ENCODE data around the gene PSMB1. TPM values are rescaled to one million over a fixed set of nuclear protein-coding genes. Genes with fewer than 3 reads are reported as not detected.

Gene PSMB1
- total and polyA plus RNA-seq, 2 donors (not counting 1 experiment from before 2014, with no cell fraction given), result 94.3 to 134 TPM

DNA sequence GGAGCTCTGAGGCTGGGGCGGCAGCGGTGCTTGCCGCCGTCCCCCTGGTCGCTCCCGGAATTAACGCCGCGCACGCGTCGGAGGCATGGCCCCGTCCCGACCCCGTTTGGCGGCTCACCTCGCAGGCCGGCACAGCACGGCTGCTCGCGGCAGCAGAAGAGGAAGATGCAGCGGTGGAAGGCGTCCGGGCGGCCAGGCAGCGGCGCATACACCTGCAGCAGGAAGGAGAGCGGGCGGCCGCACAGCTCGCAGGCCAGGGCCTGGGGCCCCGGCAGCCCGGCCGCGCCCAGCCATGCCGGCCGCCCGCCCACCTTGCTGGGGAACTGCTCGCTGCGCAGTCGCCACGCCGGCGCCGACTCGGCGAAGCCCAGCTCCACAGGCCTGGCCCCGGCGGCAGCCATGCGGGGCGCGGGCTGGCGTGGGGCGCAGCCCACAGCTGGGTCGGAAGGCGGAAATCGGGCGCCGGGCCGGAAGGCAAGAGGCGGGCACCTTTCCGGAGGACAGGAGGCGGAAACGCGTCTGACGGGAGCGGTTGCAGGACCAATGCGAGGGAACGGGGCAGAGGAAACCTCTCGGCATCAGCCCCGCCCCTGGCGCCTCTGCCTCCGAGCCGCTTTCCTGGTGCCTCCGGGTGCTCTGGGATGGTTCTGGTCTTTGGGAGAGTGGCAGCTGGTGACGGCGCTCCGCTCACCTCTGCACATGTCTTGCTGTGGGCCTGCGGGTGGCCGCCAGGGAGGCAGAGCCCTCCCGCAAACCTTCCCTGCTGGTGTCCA lies 31.3 kb upstream of the PSMB1 start, which contains the start of gene PDCD2:
Gene PDCD2, minus strand, starts transcription at position 457 of the 773 bp plus-strand sequence. Its CDS starts 56 bp downstream, at position 401.
- H3K79me2 ChIP-seq (ENCODE audit: control insufficient read depth, insufficient read depth, low read length), result peaks cover 8% of the 10 kb centered on the region
- H3K9ac ChIP-seq (ENCODE audit: low read length), result peak within 1 kb of the TSS; percentile 85
- H3K36me3 ChIP-seq (replicated peaks in 1 of 2; ENCODE audit: control extremely low read depth in 1 of 2, control insufficient read depth in 1 of 2, extremely low read depth in 1 of 2, insufficient read depth in 2 of 2, low read length in 1 of 2), result peaks cover 12 to 26% of the 10 kb centered on the region in 2 experiments
- peaks cover 0 to 7% (median 0%) of the 10 kb centered on the region in 4 experiments for H3K27me3 ChIP-seq (replicated peaks in 1 of 4; ENCODE audit: control extremely low read depth in 1 of 4, control insufficient read depth in 3 of 4, insufficient read depth in 4 of 4, low read length in 3 of 4)
- Mint-ChIP-seq H3K27me3 (no peaks in the 10 kb centered on the region), H3K4me3 (peak within 1 kb of the TSS; percentile 98), H3K4me1 (peaks cover 25% of the 10 kb centered on the region), H3K27ac (peak within 1 kb of the TSS; percentile 96), H3K9me3 (ENCODE audit: insufficient read depth) (no peaks in the 10 kb centered on the region)
- no peaks in the 10 kb centered on the region for H4K20me1 ChIP-seq (ENCODE audit: control insufficient read depth, insufficient read depth, low read length, poor library complexity, severe bottlenecking)
- H2AFZ ChIP-seq (ENCODE audit: insufficient read depth, low read depth, low read length, poor library complexity, severe bottlenecking), result peak within 1 kb of the TSS; percentile 97
- ChIA-PET CTCF (interaction anchor here (1.0 to 1.6 kb wide), 2 partner anchors 25 to 30 kb away, joined by 5 read pairs; partner anchors contain the start of gene TBP), POLR2A (interaction anchor here (1.0 to 2.0 kb wide), 2 partner anchors 13 to 31 kb away, joined by 3 to 19 read pairs; partner anchors contain the start of genes PSMB1 and TBP)
- peak; percentile 93 for ATAC-seq (ENCODE audit: low read depth)
- under 1% methylated on average over 76 of the region's 81 CpGs for WGBS (ENCODE audit: insufficient coverage)
- peak within 1 kb of the TSS; percentile 76 to 85 (median 82) for H3K4me3 ChIP-seq (ENCODE audit: control extremely low read depth in 1 of 5, extremely low read depth in 1 of 5, insufficient read depth in 1 of 5, low read depth in 2 of 5, low read length in 4 of 5)
- H3K9me3 ChIP-seq (ENCODE audit: control extremely low read depth in 1 of 3, control insufficient read depth in 2 of 3, insufficient read depth in 1 of 3, low read length in 2 of 3), result no peaks in the 10 kb centered on the region
- H3K4me2 ChIP-seq (replicated peaks; ENCODE audit: low read depth, low read length, poor library complexity, severe bottlenecking), result peak within 1 kb of the TSS; percentile 88
- TF ChIP-seq, protein P1, sequence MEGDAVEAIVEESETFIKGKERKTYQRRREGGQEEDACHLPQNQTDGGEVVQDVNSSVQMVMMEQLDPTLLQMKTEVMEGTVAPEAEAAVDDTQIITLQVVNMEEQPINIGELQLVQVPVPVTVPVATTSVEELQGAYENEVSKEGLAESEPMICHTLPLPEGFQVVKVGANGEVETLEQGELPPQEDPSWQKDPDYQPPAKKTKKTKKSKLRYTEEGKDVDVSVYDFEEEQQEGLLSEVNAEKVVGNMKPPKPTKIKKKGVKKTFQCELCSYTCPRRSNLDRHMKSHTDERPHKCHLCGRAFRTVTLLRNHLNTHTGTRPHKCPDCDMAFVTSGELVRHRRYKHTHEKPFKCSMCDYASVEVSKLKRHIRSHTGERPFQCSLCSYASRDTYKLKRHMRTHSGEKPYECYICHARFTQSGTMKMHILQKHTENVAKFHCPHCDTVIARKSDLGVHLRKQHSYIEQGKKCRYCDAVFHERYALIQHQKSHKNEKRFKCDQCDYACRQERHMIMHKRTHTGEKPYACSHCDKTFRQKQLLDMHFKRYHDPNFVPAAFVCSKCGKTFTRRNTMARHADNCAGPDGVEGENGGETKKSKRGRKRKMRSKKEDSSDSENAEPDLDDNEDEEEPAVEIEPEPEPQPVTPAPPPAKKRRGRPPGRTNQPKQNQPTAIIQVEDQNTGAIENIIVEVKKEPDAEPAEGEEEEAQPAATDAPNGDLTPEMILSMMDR (IDR thresholded peaks at IDR 0.05), result no peak
- no peak for TF ChIP-seq EZH2 (IDR thresholded peaks at IDR 0.05; ENCODE audit: borderline replicate concordance, insufficient read depth, low read depth, low read length, poor library complexity, severe bottlenecking)
- peak; percentile 93 for DNase-seq
- H3K27ac ChIP-seq (ENCODE audit: low read length in 2 of 2), result peak within 1 kb of the TSS; percentile 82 to 86
- H3K4me1 ChIP-seq (ENCODE audit: control insufficient read depth in 2 of 2, insufficient read depth in 2 of 2, low read length in 2 of 2), result peaks cover 14 to 16% of the 10 kb centered on the region in 2 donors
- intact Hi-C loops (cut with micrococcal nuclease), result loop anchor here (1.0 kb wide), 3 partner anchors 30 to 882 kb away; partner anchors contain the start of genes C6orf120, DYNLT2, ERMARD and TBP
